Mesodermal cell (in vitro differentiated cells): ENCODE data around the gene SPTBN4.
A peak's percentile ranks its signal among the peaks of the same experiment; 100 is the strongest.

Experiments
- H3K27ac ChIP-seq: 2 replicates; pipeline ENCODE4 v1.7.0; 2013; ENCODE audit warnings: mild to moderate bottlenecking, low read depth, low read length, moderate library complexity; ENCODE audit not compliant: severe bottlenecking
- H3K36me3 ChIP-seq: 2 replicates; pipeline ENCODE4 v1.7.1; 2013; ENCODE audit warnings: mild to moderate bottlenecking, low read length, moderate library complexity; ENCODE audit not compliant: control insufficient read depth, insufficient read depth
- H3K4me1 ChIP-seq: one replicate; pipeline ENCODE4 v1.7.1; 2013; ENCODE audit warnings: mild to moderate bottlenecking, low read length; ENCODE audit not compliant: insufficient read depth, control insufficient read depth, poor library complexity, severe bottlenecking
- H3K4me3 ChIP-seq: 2 replicates; pipeline ENCODE4 v1.7.0; 2013; ENCODE audit warnings: low read length, control low read depth, mild to moderate bottlenecking; ENCODE audit not compliant: insufficient read depth, poor library complexity, severe bottlenecking; ENCODE audit errors: extremely low read depth
- H3K9me3 ChIP-seq: 2 replicates; pipeline ENCODE4 v1.7.1; 2013; ENCODE audit warnings: mild to moderate bottlenecking, low read length, moderate library complexity; ENCODE audit not compliant: control insufficient read depth
- WGBS, 2 experiments: methylation state at CpG; one replicate each; pipeline ENCODE4 v1.1.5; 2013; ENCODE audit warnings: missing lambda C conversion rate in 2 of 2; ENCODE audit not compliant: insufficient coverage in 2 of 2; 5-methylcytosine and 5-hydroxymethylcytosine counted together

The SPTBN4 gene

GRCh38 chr19:40507892-40508291, 41.1 kb downstream of the SPTBN4 start:
- 43 to 75% methylated on average over 1 to 2 of the region's 2 CpGs for WGBS, 2 experiments
- Histone ChIP-seq H3K36me3 (no peaks in the 10 kb centered on the region), H3K9me3 (no peaks in the 10 kb centered on the region), H3K4me1 (no peaks in the 10 kb centered on the region), H3K4me3 (no peak overlapping the region), H3K27ac (no peak overlapping the region)

- no peak overlapping the region for H3K27ac ChIP-seq
- 88 to 100% methylated on average over 3 to 4 of the region's 8 CpGs for WGBS, 2 experiments
- no peak overlapping the region for H3K4me3 ChIP-seq
- no peaks in the 10 kb centered on the region for H3K4me1 ChIP-seq
- no peaks in the 10 kb centered on the region for H3K9me3 ChIP-seq
- no peaks in the 10 kb centered on the region for H3K36me3 ChIP-seq
These were observed 42.0 kb downstream of the SPTBN4 start for GRCh38 chr19:40508739-40509260.

GRCh38 chr19:40510526-40511115, 43.8 kb downstream of the SPTBN4 start:
- Histone ChIP-seq H3K9me3 (no peaks in the 10 kb centered on the region), H3K27ac (no peak overlapping the region), H3K4me1 (no peaks in the 10 kb centered on the region), H3K36me3 (no peaks in the 10 kb centered on the region), H3K4me3 (no peak overlapping the region)
- WGBS, 2 experiments: 85 to 100% methylated on average over 4 to 6 of the region's 7 CpGs

GRCh38 chr19:40511487-40511886, 44.7 kb downstream of the SPTBN4 start:
- H3K4me3 ChIP-seq: no peak overlapping the region
- no peak overlapping the region for H3K27ac ChIP-seq
- no peaks in the 10 kb centered on the region for H3K9me3 ChIP-seq
- WGBS, 2 experiments: 89 to 91% methylated on average over 4 to 5 of the region's 6 CpGs
- H3K36me3 ChIP-seq: no peaks in the 10 kb centered on the region
- H3K4me1 ChIP-seq: no peaks in the 10 kb centered on the region

- WGBS, 2 experiments: 31 to 40% methylated on average over 1 of the region's 1 CpG
- H3K9me3 ChIP-seq: no peaks in the 10 kb centered on the region
- H3K4me1 ChIP-seq: no peaks in the 10 kb centered on the region
- H3K4me3 ChIP-seq: no peak overlapping the region
- H3K27ac ChIP-seq: no peak overlapping the region
- H3K36me3 ChIP-seq: no peaks in the 10 kb centered on the region
These were observed 45.3 kb downstream of the SPTBN4 start for GRCh38 chr19:40512110-40512472.

- no peaks in the 10 kb centered on the region for H3K36me3 ChIP-seq
- no peaks in the 10 kb centered on the region for H3K9me3 ChIP-seq
- H3K4me1 ChIP-seq: no peaks in the 10 kb centered on the region
- WGBS, 2 experiments: 6 to 10% methylated on average over 86 to 102 of the region's 105 CpGs
- H3K4me3 ChIP-seq: no peak overlapping the region
- H3K27ac ChIP-seq: no peak overlapping the region
These were observed 45.9 kb downstream of the SPTBN4 start for GRCh38 chr19:40512473-40513344.

GRCh38 chr19:40513345-40513678, 46.5 kb downstream of the SPTBN4 start:
- 82% methylated on average over 27 of the region's 27 CpGs for WGBS, 2 experiments
- Histone ChIP-seq H3K4me3 (no peak overlapping the region), H3K4me1 (no peaks in the 10 kb centered on the region), H3K9me3 (no peaks in the 10 kb centered on the region), H3K27ac (no peak overlapping the region), H3K36me3 (no peaks in the 10 kb centered on the region)

GRCh38 chr19:40513741-40514315, 47.0 kb downstream of the SPTBN4 start:
- no peaks in the 10 kb centered on the region for H3K9me3 ChIP-seq
- no peak overlapping the region for H3K4me3 ChIP-seq
- no peaks in the 10 kb centered on the region for H3K36me3 ChIP-seq
- no peaks in the 10 kb centered on the region for H3K4me1 ChIP-seq
- WGBS, 2 experiments: 52 to 61% methylated on average over 3 to 4 of the region's 4 CpGs
- H3K27ac ChIP-seq: no peak overlapping the region

- Histone ChIP-seq H3K4me3 (no peak overlapping the region), H3K4me1 (no peaks in the 10 kb centered on the region), H3K27ac (no peak overlapping the region), H3K36me3 (no peaks in the 10 kb centered on the region), H3K9me3 (peaks cover 4% of the 10 kb centered on the region)
- 91 to 92% methylated on average over 9 of the region's 9 CpGs for WGBS, 2 experiments
These were observed 50.4 kb downstream of the SPTBN4 start for GRCh38 chr19:40517248-40517647.

GRCh38 chr19:40519352-40520322, 52.8 kb downstream of the SPTBN4 start:
- peaks cover 4% of the 10 kb centered on the region for H3K9me3 ChIP-seq
- peak overlapping the region; percentile 5 for H3K4me3 ChIP-seq
- no peaks in the 10 kb centered on the region for H3K36me3 ChIP-seq
- H3K27ac ChIP-seq: no peak overlapping the region
- no peaks in the 10 kb centered on the region for H3K4me1 ChIP-seq
- 21 to 23% methylated on average over 83 to 91 of the region's 91 CpGs for WGBS, 2 experiments
